RKO (cell line): ENCODE results near the gene DDC.

ENCODE experiments used
- DNase-seq: peaks from one replicate; pipeline ENCODE4 v3.0.0-alpha.2; 2016; ENCODE audit warnings: low spot score

Gene DDC

DNA sequence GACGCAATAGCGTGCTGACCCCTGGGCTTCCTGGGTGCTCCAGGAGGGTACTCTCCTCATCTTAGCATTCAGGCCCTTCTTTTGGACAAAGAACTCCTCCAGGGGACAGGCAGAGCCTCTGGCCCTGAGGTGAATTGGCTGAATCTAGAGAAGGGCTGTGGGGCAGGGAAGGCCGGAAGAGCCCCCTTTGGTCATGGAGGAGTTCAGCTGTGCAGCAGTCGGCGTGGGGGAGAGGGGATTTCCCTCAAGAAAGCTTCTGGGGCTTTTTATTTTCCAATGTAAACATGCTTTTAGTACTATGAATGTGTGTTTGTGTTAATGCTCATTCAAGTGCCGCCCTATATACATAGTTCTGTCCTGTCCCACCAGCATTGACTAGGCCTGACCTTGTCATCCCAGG lies 153.9 kb downstream of the DDC start:
- no peak for DNase-seq

- no peak for DNase-seq
These were observed 155.1 kb downstream of the DDC start for GRCh38 chr7:50409856-50410745.
